Sigmoid colon (tissue), 7 donors: ENCODE results near the gene RASA1. TPM values are rescaled to one million over a fixed set of nuclear protein-coding genes. Genes with fewer than 3 reads are reported as not detected.

Source experiments
- DNase-seq: peaks from one replicate; pipeline ENCODE4 v3.0.0-alpha.2; 2019
- H3K27ac ChIP-seq, 4 donors: fragments of 200-600 bp; sonication (generic); one replicate each; pipeline ENCODE4 v1.5.1; 2016 to 2019; ENCODE audit warnings: mild to moderate bottlenecking in 1 of 4
- H3K27me3 ChIP-seq, 3 donors: fragments of 200-600 bp; sonication (generic); one replicate each; pipeline ENCODE4 v1.5.1; 2019; ENCODE audit warnings: mild to moderate bottlenecking in 1 of 3
- H3K36me3 ChIP-seq, 4 donors: fragments of 200-600 bp; sonication (generic); one replicate each; pipeline ENCODE4 v1.5.1; 2016 to 2019
- H3K4me1 ChIP-seq, 4 donors: fragments of 200-600 bp; sonication (generic); one replicate each; pipeline ENCODE4 v1.5.1; 2017 to 2019
- H3K4me3 ChIP-seq, 4 donors: fragments of 200-600 bp; sonication (generic); one replicate each; pipeline ENCODE4 v1.5.1; 2017 to 2019; ENCODE audit warnings: mild to moderate bottlenecking in 2 of 4, moderate library complexity in 1 of 4
- H3K9me3 ChIP-seq, 4 donors: fragments of 200-600 bp in 3 of 4; sonication (generic) in 3 of 4; one replicate each; pipeline versions ENCODE4 v1.5.1 to v1.6.1; 2013 to 2019
- EP300 ChIP-seq, 4 donors: sonication (generic); formaldehyde crosslinking; IDR thresholded peaks; one replicate each; pipeline ENCODE4 v1.6.1; 2017; ENCODE audit warnings: antibody characterized with exemption in 4 of 4
- POLR2A ChIP-seq, 2 donors: fragments of 450-650 bp; IDR thresholded peaks; one replicate each; pipeline ENCODE4 v1.6.1; 2016; ENCODE audit warnings: antibody characterized with exemption in 2 of 2, mild to moderate bottlenecking in 2 of 2, moderate library complexity in 2 of 2
- POLR2AphosphoS5 ChIP-seq, 4 donors: sonication (generic); formaldehyde crosslinking; IDR thresholded peaks; one replicate each; pipeline ENCODE4 v1.6.1; 2017; ENCODE audit warnings: antibody characterized with exemption in 4 of 4
- WGBS, 2 donors: extraction: QIAGEN DNeasy Blood & Tissue Kit; methylation state at CpG; one replicate each; pipeline ENCODE4 v1.1.7; 2013; 5-methylcytosine and 5-hydroxymethylcytosine counted together
- intact Hi-C: fragments of 100-400 bp; cut with DNase I; formaldehyde crosslinking; loops from one replicate; pipeline ENCODE4 v1.15.1; 2023
- polyA plus RNA-seq, 3 donors: library from polyadenylated mRNA; stranded (reverse); fragments of 200-250 nt; gene quantifications; one replicate each; pipeline ENCODE4 v1.2.3, GENCODE V29; 2013
- small RNA-seq, 3 donors: library from RNA; depleted of rRNA; stranded (forward); fragments of <200 nt; gene quantifications; one replicate each; pipeline ENCODE3, GENCODE V24; 2016
- total RNA-seq, 4 donors: library from RNA; depleted of rRNA; stranded (reverse); fragments of >200 nt; gene quantifications; one replicate each; pipeline ENCODE4 v1.1.0, GENCODE V29; 2016
- TF ChIP-seq, protein P1 (sequence below), 4 experiments: fragments of 450-650 bp in 3 of 4; fragments of 200-600 bp in 1 of 4; IDR thresholded peaks; one replicate each; pipeline ENCODE4 v1.5.1; 2016 to 2019; ENCODE audit warnings: antibody characterized with exemption in 4 of 4, mild to moderate bottlenecking in 3 of 4, moderate library complexity in 2 of 4
- donor health status: healthy with polysubstance abuse.
- donor health status: Bipolar disorder and iron deficiency.
- donor health status: healthy.

The RASA1 gene
- total and polyA plus RNA-seq, 7 donors, result 9.0 to 30.0 (median 22.7) TPM

- no peaks in the 10 kb centered on the region for H3K4me1 ChIP-seq
- H3K36me3 ChIP-seq, result no peaks in the 10 kb centered on the region
- intact Hi-C loops, result no loop called here
- H3K4me3 ChIP-seq, result no peak overlapping the region
- H3K27me3 ChIP-seq, result no peaks in the 10 kb centered on the region
- H3K27ac ChIP-seq, result no peak overlapping the region
- no peak for DNase-seq
- no peak for TF ChIP-seq POLR2AphosphoS5 (IDR thresholded peaks at IDR 0.05)
- no peak for TF ChIP-seq EP300 (IDR thresholded peaks at IDR 0.05)
- TF ChIP-seq, protein P1, sequence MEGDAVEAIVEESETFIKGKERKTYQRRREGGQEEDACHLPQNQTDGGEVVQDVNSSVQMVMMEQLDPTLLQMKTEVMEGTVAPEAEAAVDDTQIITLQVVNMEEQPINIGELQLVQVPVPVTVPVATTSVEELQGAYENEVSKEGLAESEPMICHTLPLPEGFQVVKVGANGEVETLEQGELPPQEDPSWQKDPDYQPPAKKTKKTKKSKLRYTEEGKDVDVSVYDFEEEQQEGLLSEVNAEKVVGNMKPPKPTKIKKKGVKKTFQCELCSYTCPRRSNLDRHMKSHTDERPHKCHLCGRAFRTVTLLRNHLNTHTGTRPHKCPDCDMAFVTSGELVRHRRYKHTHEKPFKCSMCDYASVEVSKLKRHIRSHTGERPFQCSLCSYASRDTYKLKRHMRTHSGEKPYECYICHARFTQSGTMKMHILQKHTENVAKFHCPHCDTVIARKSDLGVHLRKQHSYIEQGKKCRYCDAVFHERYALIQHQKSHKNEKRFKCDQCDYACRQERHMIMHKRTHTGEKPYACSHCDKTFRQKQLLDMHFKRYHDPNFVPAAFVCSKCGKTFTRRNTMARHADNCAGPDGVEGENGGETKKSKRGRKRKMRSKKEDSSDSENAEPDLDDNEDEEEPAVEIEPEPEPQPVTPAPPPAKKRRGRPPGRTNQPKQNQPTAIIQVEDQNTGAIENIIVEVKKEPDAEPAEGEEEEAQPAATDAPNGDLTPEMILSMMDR (IDR thresholded peaks at IDR 0.05), result no peak
- TF ChIP-seq POLR2A (IDR thresholded peaks at IDR 0.05), result no peak
- 12 to 47% methylated on average over 2 of the region's 2 CpGs for WGBS, 2 donors
- H3K9me3 ChIP-seq, result peaks cover 0 to 2% (median 0%) of the 10 kb centered on the region in 4 donors
These were observed 167.5 kb downstream of the RASA1 start for GRCh38 chr5:87435144-87435694.

GRCh38 chr5:87437724-87438123, 170.0 kb downstream of the RASA1 start:
- Histone ChIP-seq H3K4me3 (no peak overlapping the region), H3K36me3 (no peaks in the 10 kb centered on the region), H3K9me3 (peaks cover 0 to 2% (median 0%) of the 10 kb centered on the region in 4 donors), H3K27ac (no peak overlapping the region), H3K27me3 (no peaks in the 10 kb centered on the region), H3K4me1 (no peaks in the 10 kb centered on the region)
- TF ChIP-seq EP300 (IDR thresholded peaks at IDR 0.05), result no peak
- no peak for TF ChIP-seq POLR2AphosphoS5 (IDR thresholded peaks at IDR 0.05)
- TF ChIP-seq POLR2A (IDR thresholded peaks at IDR 0.05), result no peak
- TF ChIP-seq, protein P1 (IDR thresholded peaks at IDR 0.05), result no peak
- WGBS, 2 donors, result 87% methylated on average over 1 of the region's 1 CpG
- DNase-seq, result no peak
- intact Hi-C loops, result no loop called here

DNA sequence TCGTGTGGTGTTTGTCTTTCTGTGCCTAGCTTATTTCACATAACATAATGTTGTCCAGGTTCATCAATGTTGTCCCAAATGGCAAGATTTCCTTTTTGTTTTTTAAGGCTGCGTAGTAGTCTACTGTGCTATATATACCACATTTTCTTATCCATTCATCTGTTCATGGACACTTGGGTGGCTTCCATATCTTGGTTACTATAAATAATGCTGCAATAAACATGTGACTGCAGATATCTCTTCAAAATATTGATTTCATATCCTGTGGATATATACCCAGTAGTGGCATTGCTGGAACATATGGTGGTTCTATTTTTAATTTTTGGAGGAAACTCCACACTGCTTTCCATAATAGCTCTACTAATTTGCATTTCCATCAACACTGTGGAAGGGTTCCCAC, 170.5 kb downstream of the RASA1 start:
- WGBS, 2 donors, result 86 to 91% methylated on average over 2 of the region's 2 CpGs
- no peak for DNase-seq
- intact Hi-C loops, result no loop called here

More for the DNA sequence above, 170.5 kb downstream of the RASA1 start:
- Histone ChIP-seq H3K4me3 (no peak overlapping the region), H3K9me3 (peaks cover 0 to 2% (median 0%) of the 10 kb centered on the region in 4 donors), H3K4me1 (no peaks in the 10 kb centered on the region), H3K36me3 (no peaks in the 10 kb centered on the region), H3K27ac (no peak overlapping the region), H3K27me3 (no peaks in the 10 kb centered on the region)
- TF ChIP-seq POLR2AphosphoS5 (IDR thresholded peaks at IDR 0.05) (no peak), EP300 (IDR thresholded peaks at IDR 0.05) (no peak), POLR2A (IDR thresholded peaks at IDR 0.05) (no peak)

Small RNA genes within 50 kb of the gene (small RNA-seq; reads per million reads assigned to genes)
- gene RN7SL629P (0 reads per million in 3 donors), gene RNU6-606P (0 reads per million in 3 donors), gene RNU6-727P (0 reads per million in 3 donors)

Other genes starting within 250 kb of the RASA1 start
- 10 to 100 TPM; 79.2 to 92.7 (median 89.1) TPM for gene CCNH, start 145.0 kb downstream of the RASA1 start, total RNA-seq
- 10 to 100 TPM; 32.1 to 42.0 (median 35.6) TPM for gene CCNH, start 145.0 kb downstream of the RASA1 start, polyA plus RNA-seq